Measurements from ENCODE around the gene RXFP1.
"Not testable (repeated sequence)": the region's sequence is repeated elsewhere in the genome, so short reads cannot be mapped to it uniquely, and the experiment has no call there.

The RXFP1 gene

DNA sequence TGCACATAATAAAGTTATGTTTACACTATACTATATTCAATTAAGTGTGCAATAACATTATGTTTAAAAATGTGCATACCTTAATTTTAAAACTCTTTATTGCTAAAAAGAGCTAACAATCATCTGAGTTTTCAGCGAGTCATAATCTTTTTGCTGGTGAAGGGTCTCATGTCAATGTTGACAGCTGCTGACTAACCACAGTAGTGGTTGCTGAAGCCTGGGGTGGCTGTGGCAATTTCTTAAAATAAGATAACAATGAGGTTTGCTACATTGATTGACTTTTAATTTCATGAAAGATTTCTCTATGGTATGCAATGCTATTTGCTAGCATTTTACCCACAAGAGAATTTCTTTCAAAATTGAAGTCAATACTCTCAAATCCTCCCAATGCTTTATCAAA lies 91.4 kb downstream of the RXFP1 start:
- DNase-seq (ENCODE audit: low spot score): no peak

GRCh38 chr4:158617956-158618355 lies 96.3 kb downstream of the RXFP1 start:
- no peak for DNase-seq (ENCODE audit: low spot score)

DNA sequence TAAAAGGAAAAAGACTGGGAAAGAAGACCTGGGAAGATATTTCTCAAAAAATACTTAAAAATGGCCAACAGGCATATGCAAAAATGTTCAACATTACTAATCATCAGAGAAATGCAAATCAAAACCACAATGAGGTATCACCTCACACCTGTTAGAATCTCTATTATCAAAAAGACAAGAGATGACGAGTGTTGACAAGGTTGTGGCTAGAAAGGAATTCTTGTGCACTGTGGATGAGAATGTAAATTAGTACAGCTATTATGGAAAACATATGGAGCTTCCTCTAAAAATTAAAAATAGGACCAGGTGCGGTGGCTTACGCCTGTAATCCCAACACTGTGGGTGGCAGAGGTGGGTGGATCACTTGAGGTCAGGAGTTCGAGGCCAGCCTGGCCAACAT lies 100.0 kb downstream of the RXFP1 start:
- no peak for DNase-seq (ENCODE audit: low spot score)

GRCh38 chr4:158622251-158622650 lies 100.6 kb downstream of the RXFP1 start:
- DNase-seq (ENCODE audit: low spot score): no peak

DNA sequence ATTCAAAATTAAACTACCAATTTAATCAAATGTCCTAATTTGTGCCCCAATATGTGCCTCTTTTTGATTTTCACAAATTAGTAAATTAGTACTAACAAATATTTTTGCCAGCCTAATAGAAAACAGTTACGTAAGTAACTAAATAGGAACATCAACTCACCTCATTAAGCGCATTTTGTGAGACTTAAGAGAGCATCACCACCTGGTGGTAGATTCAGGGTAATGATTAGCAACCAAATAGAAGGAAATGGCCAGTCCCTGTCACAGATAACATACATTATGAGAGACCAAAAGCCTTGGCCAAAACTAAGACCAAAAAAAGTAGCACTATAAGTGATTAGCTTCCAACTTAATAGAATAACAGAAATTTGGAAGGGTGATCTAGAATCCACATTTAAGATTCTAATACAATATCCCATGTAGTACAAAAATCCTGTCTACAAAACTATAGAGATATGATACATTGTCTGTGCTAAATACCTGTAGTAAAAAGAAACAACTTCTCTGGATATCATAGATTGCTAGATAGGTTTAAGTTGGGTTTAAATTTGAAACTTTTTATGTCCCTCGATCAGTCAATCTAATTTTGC lies 103.3 kb downstream of the RXFP1 start:
- peak; percentile 34 for DNase-seq (ENCODE audit: low spot score)

DNA sequence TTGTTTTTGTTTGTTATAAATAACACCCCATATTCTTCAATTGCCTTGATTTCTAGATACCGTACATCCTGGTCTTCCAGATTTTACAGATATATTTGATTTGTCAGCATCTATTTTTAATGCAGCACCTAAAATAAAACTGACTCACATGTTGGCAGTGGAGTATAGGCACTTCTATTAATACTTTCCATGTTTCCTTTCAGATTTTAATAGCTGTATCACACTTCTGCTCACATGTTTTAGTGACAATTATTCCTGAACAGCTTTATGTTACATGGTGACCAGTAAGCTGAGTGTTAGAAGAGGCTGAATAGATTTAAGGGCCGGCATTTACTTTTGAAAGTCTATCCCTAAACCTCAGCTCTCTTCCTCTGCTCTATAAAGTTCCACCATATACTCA lies 103.9 kb downstream of the RXFP1 start:
- DNase-seq (ENCODE audit: low spot score): no peak

DNA sequence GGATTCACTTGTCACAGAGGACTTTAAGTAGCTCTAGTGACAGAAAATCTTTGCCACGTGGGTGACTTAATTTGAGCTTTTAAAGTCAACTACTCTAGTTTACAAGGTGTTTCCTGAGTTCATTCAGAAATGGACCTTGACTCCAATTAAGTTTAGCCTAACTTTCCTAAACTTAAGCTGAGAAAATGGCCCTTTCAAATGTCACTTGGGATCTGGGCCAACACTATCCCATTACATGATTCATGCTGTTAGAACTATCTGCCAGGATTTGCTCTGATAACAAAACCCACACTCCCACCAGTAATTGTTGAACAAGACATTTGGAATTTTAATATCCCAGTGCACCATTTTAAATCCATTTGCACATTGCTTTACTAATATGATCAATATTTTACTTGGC lies 109.2 kb downstream of the RXFP1 start:
- peak; percentile 14 for DNase-seq (ENCODE audit: low spot score)

GRCh38 chr4:158636619-158637018 lies 114.9 kb downstream of the RXFP1 start:
- no peak for DNase-seq (ENCODE audit: low spot score)

- no peak for DNase-seq (ENCODE audit: low spot score)
Observed at GRCh38 chr4:158644356-158644755, 122.7 kb downstream of the RXFP1 start.

GRCh38 chr4:158644760-158645159 lies 123.1 kb downstream of the RXFP1 start:
- DNase-seq (ENCODE audit: low spot score): peak; percentile 14

DNA sequence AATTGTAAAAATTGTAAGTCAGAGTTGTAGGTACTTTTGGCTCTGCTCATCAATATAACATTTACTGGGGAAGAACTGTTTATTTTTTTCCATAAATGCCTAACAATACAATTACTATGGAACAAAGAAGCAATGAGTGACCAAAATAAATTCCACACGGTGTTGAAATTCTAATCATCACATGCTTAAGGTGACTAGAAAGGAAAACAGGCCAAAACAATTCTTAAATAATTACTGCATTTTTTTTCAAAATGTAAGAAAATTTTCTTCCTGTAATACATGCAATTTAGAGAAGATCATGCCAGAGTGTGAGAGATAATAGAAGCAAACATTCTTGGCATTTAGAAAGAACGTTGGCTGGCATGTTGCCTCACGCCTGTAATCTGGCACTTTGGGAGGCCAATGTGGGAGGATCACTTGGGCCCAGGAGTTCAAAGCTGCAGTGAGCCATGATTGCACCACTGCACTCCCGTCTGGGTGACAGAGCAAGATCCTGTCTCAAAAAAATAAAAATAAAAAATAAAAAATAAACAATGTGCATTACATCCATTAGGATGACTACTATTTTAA lies 127.5 kb downstream of the RXFP1 start:
- peak; percentile 33 for DNase-seq (ENCODE audit: low spot score)

GRCh38 chr4:158652920-158653319 lies 131.2 kb downstream of the RXFP1 start:
- DNase-seq (ENCODE audit: low spot score): no peak

- no peak for DNase-seq (ENCODE audit: low spot score)
Observed at GRCh38 chr4:158656439-158656838, 134.8 kb downstream of the RXFP1 start.

GRCh38 chr4:158657291-158657690 lies 135.6 kb downstream of the RXFP1 start:
- DNase-seq (ENCODE audit: low spot score): no peak

DNA sequence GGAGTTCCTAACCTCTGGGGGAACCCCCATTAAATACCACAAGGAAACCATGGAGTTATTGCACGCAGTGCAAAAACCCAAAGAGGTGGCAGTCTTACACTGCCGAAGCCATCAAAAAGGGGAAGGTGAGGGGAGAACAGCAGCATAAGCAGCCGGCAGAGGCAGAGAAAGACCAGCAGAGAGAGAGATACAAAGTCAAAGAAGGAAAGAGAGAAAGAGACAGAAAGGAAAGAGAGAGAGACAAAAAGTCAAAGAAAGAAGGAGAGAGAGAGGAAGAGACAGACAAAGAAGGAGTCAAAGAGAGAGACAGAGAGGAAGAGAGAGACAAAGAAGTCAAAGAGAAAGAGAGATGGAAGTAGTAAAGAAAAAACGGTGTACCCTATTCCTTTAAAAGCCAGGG lies 141.6 kb downstream of the RXFP1 start:
- not testable (repeated sequence) for DNase-seq (ENCODE audit: low spot score)

- DNase-seq (ENCODE audit: low spot score): not testable (repeated sequence)
Observed at GRCh38 chr4:158663707-158664625, 142.3 kb downstream of the RXFP1 start.

DNA sequence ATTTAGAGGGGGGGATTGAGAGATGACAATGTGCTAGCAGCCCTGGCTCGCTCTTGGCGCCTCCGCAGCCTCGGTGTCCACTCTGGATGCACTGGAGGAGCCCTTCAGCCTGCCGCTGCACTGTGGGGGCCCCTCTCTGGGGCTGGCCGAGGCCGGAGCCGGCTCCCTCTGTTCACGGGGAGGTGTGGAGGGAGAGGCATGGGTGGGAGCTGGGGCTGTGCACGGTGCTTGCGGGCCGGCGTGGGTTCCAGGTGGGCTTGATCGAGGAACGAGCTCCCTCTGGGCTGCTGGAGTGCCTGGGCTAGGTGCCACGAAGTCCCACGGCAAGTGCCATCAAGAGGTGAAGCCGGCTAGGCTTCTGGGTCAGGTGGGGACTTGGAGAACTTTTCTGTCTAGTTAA lies 143.1 kb downstream of the RXFP1 start:
- no peak for DNase-seq (ENCODE audit: low spot score)

- DNase-seq (ENCODE audit: low spot score): no peak
Observed at GRCh38 chr4:158666892-158667291, 145.2 kb downstream of the RXFP1 start.

DNA sequence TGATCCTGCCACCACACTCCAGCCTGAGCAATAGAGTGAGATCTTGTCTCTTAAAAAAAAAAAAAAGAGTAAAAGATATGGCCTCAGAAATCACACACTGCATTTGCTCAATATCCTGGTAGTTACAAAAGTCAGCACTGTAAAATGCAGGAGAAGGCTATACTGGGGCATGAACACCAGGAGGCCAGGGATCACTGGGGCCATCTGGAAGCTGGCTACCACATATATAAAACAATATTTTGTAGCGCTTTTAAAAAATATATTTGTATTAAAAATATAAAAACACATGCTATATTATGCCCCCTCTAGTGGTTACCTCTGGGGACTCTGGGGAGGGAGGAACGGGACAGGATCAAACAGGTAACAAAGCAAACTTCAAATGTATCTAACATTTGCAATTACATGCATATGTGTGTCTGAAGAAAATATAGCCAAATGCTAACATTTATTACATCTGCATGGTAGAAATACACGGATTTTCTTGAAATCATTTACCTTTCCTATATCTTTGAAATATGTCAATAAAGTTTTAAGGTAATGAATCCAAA lies 146.0 kb downstream of the RXFP1 start:
- peak; percentile 50 for DNase-seq (ENCODE audit: low spot score)

- no peak for DNase-seq (ENCODE audit: low spot score)
Observed at GRCh38 chr4:158669310-158669709, 147.6 kb downstream of the RXFP1 start.

- DNase-seq (ENCODE audit: low spot score): peak; percentile 66
Observed at GRCh38 chr4:158670975-158671664, 149.4 kb downstream of the RXFP1 start.

DNA sequence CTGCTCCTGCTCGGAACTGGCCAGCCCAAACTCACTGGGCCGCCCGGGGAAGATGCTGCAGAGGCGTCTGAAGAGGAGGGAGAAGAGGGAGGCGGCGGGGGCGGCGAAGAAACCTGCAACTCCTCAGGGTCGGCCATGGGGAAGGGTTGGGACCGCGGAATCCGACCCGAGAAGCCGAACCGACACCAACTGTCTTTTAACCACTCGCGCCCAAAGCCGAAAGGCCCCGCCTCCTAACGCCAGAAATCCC lies 149.9 kb downstream of the RXFP1 start, which contains the start of gene C4orf46:
Gene C4orf46, minus strand, starts transcription at position 223 of the 250 bp plus-strand sequence. Its CDS starts 86 bp downstream, at position 137.
- DNase-seq (ENCODE audit: low spot score): no peak

Data from AG20443 (cell line).